Heart right ventricle (tissue), 16 donors: ENCODE results near the gene ZNF487. TPM values are rescaled to one million over a fixed set of nuclear protein-coding genes. Genes with fewer than 3 reads are reported as not detected.

Source experiments
- ATAC-seq, 8 donors: fragments of 200-7000 bp; cut with Tn5 transposase; one replicate each; pipeline ENCODE4 v1.9.1; 2020; ENCODE audit warnings: mild to moderate bottlenecking in 8 of 8, moderate library complexity in 8 of 8, moderate number of reproducible peaks in 1 of 8
- DNase-seq, 2 donors: peaks; one replicate each; pipeline ENCODE4 v3.0.0-alpha.2; 2020
- H3K27ac ChIP-seq, 10 donors: fragments of 200-600 bp; sonication (generic) in 2 of 10; one replicate each; pipeline versions ENCODE4 v1.5.0 to v1.8.0; 2020 to 2022; ENCODE audit warnings: mild to moderate bottlenecking in 3 of 10
- H3K27me3 ChIP-seq, 7 donors: fragments of 200-600 bp; one replicate each; pipeline ENCODE4 v1.8.0; 2021 to 2022; ENCODE audit warnings: mild to moderate bottlenecking in 2 of 7
- H3K36me3 ChIP-seq, 9 donors: fragments of 200-600 bp; sonication (generic) in 1 of 9; one replicate each; pipeline versions ENCODE4 v1.5.0 to v1.8.0; 2020 to 2022; ENCODE audit warnings: mild to moderate bottlenecking in 2 of 9
- H3K4me1 ChIP-seq, 9 donors: fragments of 200-600 bp; sonication (generic) in 1 of 9; one replicate each; pipeline versions ENCODE4 v1.5.0 to v1.8.0; 2020 to 2022; ENCODE audit warnings: mild to moderate bottlenecking in 4 of 9
- H3K4me3 ChIP-seq, 10 donors: fragments of 200-600 bp; sonication (generic) in 2 of 10; one replicate each; pipeline versions ENCODE4 v1.5.0 to v1.8.0; 2020 to 2022; ENCODE audit warnings: mild to moderate bottlenecking in 7 of 10, moderate library complexity in 2 of 10
- H3K9me3 ChIP-seq, 11 donors: fragments of 200-600 bp in 10 of 11; sonication (generic) in 2 of 11; one replicate each; pipeline versions ENCODE4 v1.5.0 to v1.8.0; 2013 to 2022; ENCODE audit warnings: mild to moderate bottlenecking in 2 of 11, control low read depth in 1 of 11, moderate library complexity in 1 of 11
- CTCF ChIP-seq, 9 donors: fragments of 200-600 bp; sonication (generic) in 2 of 9; IDR thresholded peaks; one replicate each; pipeline versions ENCODE4 v1.5.0 to v1.8.0; 2021 to 2022; ENCODE audit warnings: antibody characterized with exemption in 9 of 9, mild to moderate bottlenecking in 5 of 9, moderate library complexity in 1 of 9
- WGBS, 2 donors: extraction: QIAGEN DNeasy Blood & Tissue Kit; methylation state at CpG; one replicate each; pipeline ENCODE4 v1.1.7; 2013; ENCODE audit warnings: inconsistent platforms in 1 of 2; 5-methylcytosine and 5-hydroxymethylcytosine counted together
- intact Hi-C, 10 donors: fragments of 100-400 bp; cut with DNase I; formaldehyde crosslinking; loops; one replicate each; pipeline versions ENCODE4 v1.11.1 to v1.14.2; 2022
- polyA plus RNA-seq, 2 donors: library from polyadenylated mRNA; stranded (reverse); fragments of 200-250 nt; gene quantifications; one replicate each; pipeline ENCODE4 v1.2.3, GENCODE V29; 2013
- total RNA-seq, 10 donors: library from RNA; stranded (reverse); fragmentation: NEBNext Ultra II Directional in 3 of 10; extraction: Animal tissue kit (Norgen Biotek cat#: 25700) in 3 of 10; gene quantifications; one replicate each; pipeline versions ENCODE4 v1.2.1 to v1.2.4, GENCODE V29; 2021 to 2023
- donor health status: Arrhythmogenic right ventricular cardiomyopathy.
- donor health status: ischemic (EF 13 %, LVEDD 7.1; RV severe dilation, severe dysfunction).
- donor health status: healthy with polysubstance abuse.
- donor health status: DM: no; HTN: yes; CAD: no.
- donor health status: DM: no; HTN: no; CAD: no.
- donor health status: ischemic (EF 25% LVEDD 6.9; RV normal size, moderate dysfunction).
- donor health status: ischemic (EF 25% LVEDD 5.7; RV mildly dilated, moderate dysfunction).
- donor health status: healthy.
- donor health status: DM: yes; HTN: yes; CAD: no.
- donor health status: Ischemic cardiomyopathy.
- donor health status: ischemic (EF 35%, LVEDD 5.7; RV mildly dilated, moderate dysfunction).
- donor health status: nonischemic (EF 11% LVEDD 7.7; RV severe dilation, severe dysfunction).
- donor health status: DM: yes; HTN: yes; CAD: no.
- donor health status: PGD.
- donor health status: ischemic (EF 29% LVEDD 5.4; RV normal size, mild dysfunction).
- donor health status: nonischemic (EF 23%, LVEDD 6.1; RV moderate dilation, normal function).

The ZNF487 gene
- total and polyA plus RNA-seq, 12 donors = 1.6 to 4.3 (median 2.4) TPM

DNA sequence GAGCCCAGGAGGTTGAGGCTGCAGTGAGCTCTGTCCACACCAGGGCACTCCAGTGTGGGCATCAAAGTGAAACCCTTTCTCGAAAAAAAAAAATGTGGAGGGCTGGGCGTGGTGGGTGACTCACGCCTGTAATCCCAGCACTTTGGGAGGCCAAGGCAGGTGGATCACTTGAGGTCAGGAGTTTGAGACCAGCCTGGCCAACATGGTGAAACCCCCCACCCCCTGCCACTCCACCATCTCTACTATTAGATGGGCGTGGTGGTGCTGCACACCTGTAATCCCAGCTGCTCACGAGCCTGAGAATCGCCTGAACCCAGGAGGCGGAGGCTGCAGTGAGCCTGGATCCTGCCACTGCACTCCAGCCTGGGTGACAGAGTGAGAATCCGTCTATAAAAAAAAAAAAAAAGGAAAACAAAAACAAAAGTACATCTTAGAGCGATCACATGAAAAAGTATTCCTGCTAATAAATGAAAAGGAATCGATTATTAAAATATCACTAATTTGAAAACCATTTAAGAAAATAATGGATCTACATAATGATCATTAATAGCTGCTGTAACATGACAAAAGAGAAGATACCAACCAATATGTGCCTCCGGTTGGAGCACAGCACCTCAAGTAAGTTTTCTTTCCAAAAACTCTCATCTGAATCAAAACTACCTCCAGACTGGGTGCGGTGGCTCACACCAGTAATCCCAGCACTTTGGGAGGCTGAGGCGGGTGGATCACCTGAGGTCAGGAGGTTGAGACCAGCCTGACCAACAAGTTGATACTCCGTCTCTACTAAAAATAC is 32.8 kb upstream of the ZNF487 start:
- H3K36me3 ChIP-seq = peaks cover 0 to 45% (median 0%) of the 10 kb centered on the region in 9 donors
- no peak for TF ChIP-seq CTCF (IDR thresholded peaks at IDR 0.05)
- WGBS, 2 donors = 76 to 84% methylated on average over 14 of the region's 14 CpGs
- DNase-seq (no peak), ATAC-seq (no peak)
- intact Hi-C loops = no loop called here
- peak overlapping the region in 1 of 10 donors; percentile 98 for H3K27ac ChIP-seq
- peak overlapping the region in 1 of 10 donors; percentile 93 for H3K4me3 ChIP-seq
- peaks cover 2 to 87% (median 70%) of the 10 kb centered on the region in 9 donors for H3K4me1 ChIP-seq
- no peaks in the 10 kb centered on the region for H3K9me3 ChIP-seq
- H3K27me3 ChIP-seq = no peaks in the 10 kb centered on the region

DNA sequence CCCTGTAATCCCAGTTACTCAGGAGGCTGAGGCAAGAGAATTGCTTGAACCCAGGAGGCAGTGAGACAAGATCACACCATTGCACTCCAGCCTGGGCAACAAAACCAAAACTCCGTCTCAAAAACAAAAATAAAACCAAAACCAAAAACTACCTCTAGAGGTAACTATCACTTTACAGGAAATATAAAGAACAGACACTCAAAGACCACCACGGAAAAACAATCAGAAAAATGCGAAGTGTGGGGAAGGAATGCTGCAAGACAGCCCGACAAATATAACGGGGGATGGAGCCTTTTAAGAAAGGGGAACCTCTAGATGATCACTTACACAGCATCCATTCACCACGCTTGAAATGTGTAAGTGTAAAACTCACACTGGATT is 32.2 kb upstream of the ZNF487 start:
- Histone ChIP-seq H3K9me3 (no peaks in the 10 kb centered on the region), H3K4me1 (peaks cover 2 to 84% (median 64%) of the 10 kb centered on the region in 9 donors), H3K4me3 (peak overlapping the region in 1 of 10 donors; percentile 93), H3K27me3 (no peaks in the 10 kb centered on the region), H3K36me3 (peaks cover 0 to 39% (median 0%) of the 10 kb centered on the region in 9 donors), H3K27ac (peak overlapping the region in 1 of 10 donors; percentile 98)
- ATAC-seq (no peak), DNase-seq (no peak)
- no peak for TF ChIP-seq CTCF (IDR thresholded peaks at IDR 0.05)
- 62 to 65% methylated on average over 6 of the region's 6 CpGs for WGBS, 2 donors
- intact Hi-C loops = loop anchor here in 1 of 10 donors (5.0 kb wide), 1 partner anchor 1593 kb away; no protein-coding TSS in a partner anchor

DNA sequence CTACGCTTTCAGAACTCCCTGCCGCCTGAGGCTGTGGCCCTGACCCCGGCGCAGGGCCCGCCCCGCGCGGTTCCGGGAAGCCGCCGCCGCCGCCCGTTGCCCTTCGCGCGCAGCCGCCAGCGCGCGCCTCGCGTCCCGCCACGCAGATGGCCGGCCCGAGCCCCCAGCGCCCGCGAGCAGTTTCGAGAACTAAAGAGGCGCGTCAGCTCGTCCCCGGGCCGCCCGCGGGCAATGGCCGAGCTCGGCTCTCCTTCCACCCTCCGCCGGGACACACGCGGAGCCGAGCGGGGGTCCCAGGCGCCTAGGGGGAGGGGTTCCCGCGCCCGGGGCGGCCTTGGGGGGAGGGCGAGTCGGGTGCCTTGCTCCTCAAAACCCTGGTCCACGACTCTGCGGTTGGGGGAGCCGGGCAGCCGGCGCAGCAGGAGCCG is 29.7 kb upstream of the ZNF487 start:
- Histone ChIP-seq H3K27me3 (no peaks in the 10 kb centered on the region), H3K9me3 (no peaks in the 10 kb centered on the region), H3K36me3 (peaks cover 0 to 18% (median 0%) of the 10 kb centered on the region in 9 donors), H3K27ac (peak overlapping the region; percentile 96 to 100 (median 98)), H3K4me1 (peaks cover 2 to 64% (median 51%) of the 10 kb centered on the region in 9 donors), H3K4me3 (peak overlapping the region; percentile 52 to 93 (median 83))
- ATAC-seq (peak in 6 of 8 donors; percentile 20 to 46 (median 30)), DNase-seq (peak; percentile 50 to 67)
- intact Hi-C loops = loop anchor here in 2 of 10 donors (1.0 to 5.0 kb wide), 2 partner anchors 10 to 1590 kb away; no protein-coding TSS in a partner anchor
- TF ChIP-seq CTCF (IDR thresholded peaks at IDR 0.05) = no peak
- WGBS, 2 donors = 0 to 1% methylated on average over 59 of the region's 59 CpGs

- intact Hi-C loops = loop anchor here in 2 of 10 donors (1.0 to 5.0 kb wide), 3 partner anchors 10 to 1590 kb away; partner anchors contain the start of gene ZNF487 (in 1 of the 2)
- WGBS, 2 donors = 2% methylated on average over 56 of the region's 56 CpGs
- H3K4me3 ChIP-seq = peak overlapping the region; percentile 52 to 93 (median 83)
- peak in 7 of 9 donors; percentile 15 to 54 (median 42) for TF ChIP-seq CTCF (IDR thresholded peaks at IDR 0.05)
- ATAC-seq (peak; percentile 75 to 87 (median 79)), DNase-seq (peak; percentile 86 to 92)
- peaks cover 0 to 14% (median 0%) of the 10 kb centered on the region in 9 donors for H3K36me3 ChIP-seq
- H3K27me3 ChIP-seq = no peaks in the 10 kb centered on the region
- no peaks in the 10 kb centered on the region for H3K9me3 ChIP-seq
- H3K27ac ChIP-seq = peak overlapping the region; percentile 96 to 100 (median 98)
- H3K4me1 ChIP-seq = peaks cover 2 to 58% (median 46%) of the 10 kb centered on the region in 9 donors
These were observed 29.2 kb upstream of the ZNF487 start for GRCh38 chr10:43407576-43408330.
